Neural progenitor cell (in vitro differentiated cells): ENCODE results near the gene STOML1. TPM values are rescaled to one million over a fixed set of nuclear protein-coding genes. Genes with fewer than 3 reads are reported as not detected.
"Not testable (repeated sequence)": the region's sequence is repeated elsewhere in the genome, so short reads cannot be mapped to it uniquely, and the experiment has no call there.

ENCODE experiments used
- DNase-seq: peaks from one replicate; pipeline ENCODE4 v3.0.0-alpha.2; 2016; ENCODE audit warnings: low spot score
- H2AFZ ChIP-seq: fragments of 200-600 bp; sonication (generic); replicated peaks from 2 replicates; pipeline ENCODE4 v1.6.1; 2016; ENCODE audit warnings: antibody characterized with exemption
- H3F3A ChIP-seq: fragments of 200-600 bp; sonication (generic); 2 replicates; pipeline ENCODE4 v1.6.1; 2016; ENCODE audit warnings: antibody characterized with exemption, low read depth
- H3K27ac ChIP-seq: fragments of 200-600 bp; sonication (generic); 2 replicates; pipeline ENCODE4 v1.5.1; 2016; ENCODE audit warnings: mild to moderate bottlenecking
- H3K27me3 ChIP-seq: fragments of 200-600 bp; sonication (generic); 2 replicates; pipeline ENCODE4 v1.6.1; 2016; ENCODE audit warnings: mild to moderate bottlenecking, moderate library complexity
- H3K36me3 ChIP-seq: fragments of 200-600 bp; sonication (generic); 2 replicates; pipeline ENCODE4 v1.5.1; 2016
- H3K4me1 ChIP-seq: fragments of 200-600 bp; sonication (generic); 2 replicates; pipeline ENCODE4 v1.6.1; 2016; ENCODE audit warnings: mixed run types
- H3K4me2 ChIP-seq: fragments of 200-600 bp; sonication (generic); 2 replicates; pipeline ENCODE4 v1.6.1; 2016
- H3K4me3 ChIP-seq: fragments of 200-600 bp; sonication (generic); 2 replicates; pipeline ENCODE4 v1.5.1; 2016
- H3K79me2 ChIP-seq: fragments of 200-600 bp; sonication (generic); 2 replicates; pipeline ENCODE4 v1.6.1; 2016; ENCODE audit warnings: low read depth
- H3K9ac ChIP-seq: fragments of 200-600 bp; sonication (generic); 2 replicates; pipeline ENCODE4 v1.6.1; 2016
- H3K9me3 ChIP-seq: fragments of 200-600 bp; sonication (generic); 2 replicates; pipeline ENCODE4 v1.5.1; 2016; ENCODE audit warnings: low read depth
- H4K20me1 ChIP-seq: fragments of 200-600 bp; sonication (generic); 2 replicates; pipeline ENCODE4 v1.6.1; 2016; ENCODE audit warnings: low read depth
- H3K27ac Mint-ChIP-seq: 3 replicates; pipeline ENCODE4 v1.8.0; 2021; ENCODE audit warnings: mixed read lengths
- H3K27me3 Mint-ChIP-seq: 2 replicates; pipeline ENCODE4 v1.8.0; 2022; ENCODE audit warnings: low read depth, mild to moderate bottlenecking, inconsistent platforms, moderate library complexity, mixed read lengths; ENCODE audit not compliant: insufficient read depth
- H3K36me3 Mint-ChIP-seq: 3 replicates; pipeline ENCODE4 v1.8.0; 2021; ENCODE audit warnings: mixed read lengths
- H3K4me1 Mint-ChIP-seq: 3 replicates; pipeline ENCODE4 v1.8.0; 2021; ENCODE audit warnings: mixed read lengths
- H3K4me3 Mint-ChIP-seq: 3 replicates; pipeline ENCODE4 v1.8.0; 2021; ENCODE audit warnings: mild to moderate bottlenecking, moderate library complexity, mixed read lengths
- H3K9me3 Mint-ChIP-seq: 3 replicates; pipeline ENCODE4 v1.8.0; 2020; ENCODE audit warnings: mixed read lengths
- EZH2 ChIP-seq: fragments of 200-600 bp; sonication (generic); IDR thresholded peaks from 2 replicates; pipeline ENCODE4 v1.6.1; 2017; ENCODE audit warnings: antibody characterized with exemption, mild to moderate bottlenecking, moderate library complexity
- EZH2phosphoT487 ChIP-seq: fragments of 200-600 bp; sonication (generic); IDR thresholded peaks from 2 replicates; pipeline ENCODE4 v1.6.1; 2017; ENCODE audit warnings: antibody characterized with exemption
- total RNA-seq: library from RNA; depleted of rRNA; stranded (reverse); fragments of >200 nt; gene quantifications from 2 replicates; pipeline ENCODE4 v1.2.3, GENCODE V29; 2015; ENCODE audit warnings: low replicate concordance
- TF ChIP-seq, protein P1 (sequence below): fragments of 200-600 bp; sonication (generic); IDR thresholded peaks from 2 replicates; pipeline ENCODE4 v1.5.1; 2017; ENCODE audit warnings: antibody characterized with exemption, mild to moderate bottlenecking

Gene STOML1
- total RNA-seq, 1 donor from 2014 or later = 2.0 TPM

DNA sequence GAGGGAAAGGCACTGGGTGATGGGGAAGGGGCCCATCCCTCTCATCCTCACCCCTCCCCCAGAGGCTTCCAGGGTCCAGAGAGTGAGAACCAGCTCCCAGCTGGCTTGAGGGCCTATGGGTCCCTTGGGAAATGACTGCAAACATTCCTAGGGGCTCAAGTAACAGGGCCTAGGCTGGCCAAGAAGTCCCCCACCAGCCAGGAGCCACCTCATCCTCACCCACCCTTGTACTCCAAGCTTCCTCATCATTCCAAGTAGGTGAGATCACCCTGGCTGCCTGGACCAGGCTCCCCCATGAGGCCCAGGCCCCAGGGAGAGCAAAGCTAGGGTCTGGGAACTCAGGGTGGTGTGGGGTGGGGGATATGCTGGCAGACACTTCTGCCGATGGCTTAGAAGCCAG, 51.1 kb downstream of the STOML1 start:
- Histone ChIP-seq H2AFZ (no peak overlapping the region), H3K4me1 (peaks cover 26% of the 10 kb centered on the region), H3K4me2 (no peak overlapping the region), H3K36me3 (no peaks in the 10 kb centered on the region), H3K4me3 (no peak overlapping the region), H4K20me1 (peaks cover 74% of the 10 kb centered on the region), H3K27me3 (peaks cover 25% of the 10 kb centered on the region), H3F3A (peaks cover 16% of the 10 kb centered on the region), H3K27ac (no peak overlapping the region), H3K79me2 (no peaks in the 10 kb centered on the region), H3K9me3 (no peaks in the 10 kb centered on the region), H3K9ac (no peak overlapping the region)
- H3K36me3 Mint-ChIP-seq = no peaks in the 10 kb centered on the region
- peaks cover 17% of the 10 kb centered on the region for H3K27me3 Mint-ChIP-seq
- DNase-seq = no peak
- no peaks in the 10 kb centered on the region for H3K9me3 Mint-ChIP-seq
- H3K27ac Mint-ChIP-seq = no peak overlapping the region
- TF ChIP-seq, protein P1, sequence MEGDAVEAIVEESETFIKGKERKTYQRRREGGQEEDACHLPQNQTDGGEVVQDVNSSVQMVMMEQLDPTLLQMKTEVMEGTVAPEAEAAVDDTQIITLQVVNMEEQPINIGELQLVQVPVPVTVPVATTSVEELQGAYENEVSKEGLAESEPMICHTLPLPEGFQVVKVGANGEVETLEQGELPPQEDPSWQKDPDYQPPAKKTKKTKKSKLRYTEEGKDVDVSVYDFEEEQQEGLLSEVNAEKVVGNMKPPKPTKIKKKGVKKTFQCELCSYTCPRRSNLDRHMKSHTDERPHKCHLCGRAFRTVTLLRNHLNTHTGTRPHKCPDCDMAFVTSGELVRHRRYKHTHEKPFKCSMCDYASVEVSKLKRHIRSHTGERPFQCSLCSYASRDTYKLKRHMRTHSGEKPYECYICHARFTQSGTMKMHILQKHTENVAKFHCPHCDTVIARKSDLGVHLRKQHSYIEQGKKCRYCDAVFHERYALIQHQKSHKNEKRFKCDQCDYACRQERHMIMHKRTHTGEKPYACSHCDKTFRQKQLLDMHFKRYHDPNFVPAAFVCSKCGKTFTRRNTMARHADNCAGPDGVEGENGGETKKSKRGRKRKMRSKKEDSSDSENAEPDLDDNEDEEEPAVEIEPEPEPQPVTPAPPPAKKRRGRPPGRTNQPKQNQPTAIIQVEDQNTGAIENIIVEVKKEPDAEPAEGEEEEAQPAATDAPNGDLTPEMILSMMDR = no peak
- TF ChIP-seq EZH2 (no peak), EZH2phosphoT487 (no peak)
- no peak overlapping the region for H3K4me3 Mint-ChIP-seq
- peaks cover 59% of the 10 kb centered on the region for H3K4me1 Mint-ChIP-seq

DNA sequence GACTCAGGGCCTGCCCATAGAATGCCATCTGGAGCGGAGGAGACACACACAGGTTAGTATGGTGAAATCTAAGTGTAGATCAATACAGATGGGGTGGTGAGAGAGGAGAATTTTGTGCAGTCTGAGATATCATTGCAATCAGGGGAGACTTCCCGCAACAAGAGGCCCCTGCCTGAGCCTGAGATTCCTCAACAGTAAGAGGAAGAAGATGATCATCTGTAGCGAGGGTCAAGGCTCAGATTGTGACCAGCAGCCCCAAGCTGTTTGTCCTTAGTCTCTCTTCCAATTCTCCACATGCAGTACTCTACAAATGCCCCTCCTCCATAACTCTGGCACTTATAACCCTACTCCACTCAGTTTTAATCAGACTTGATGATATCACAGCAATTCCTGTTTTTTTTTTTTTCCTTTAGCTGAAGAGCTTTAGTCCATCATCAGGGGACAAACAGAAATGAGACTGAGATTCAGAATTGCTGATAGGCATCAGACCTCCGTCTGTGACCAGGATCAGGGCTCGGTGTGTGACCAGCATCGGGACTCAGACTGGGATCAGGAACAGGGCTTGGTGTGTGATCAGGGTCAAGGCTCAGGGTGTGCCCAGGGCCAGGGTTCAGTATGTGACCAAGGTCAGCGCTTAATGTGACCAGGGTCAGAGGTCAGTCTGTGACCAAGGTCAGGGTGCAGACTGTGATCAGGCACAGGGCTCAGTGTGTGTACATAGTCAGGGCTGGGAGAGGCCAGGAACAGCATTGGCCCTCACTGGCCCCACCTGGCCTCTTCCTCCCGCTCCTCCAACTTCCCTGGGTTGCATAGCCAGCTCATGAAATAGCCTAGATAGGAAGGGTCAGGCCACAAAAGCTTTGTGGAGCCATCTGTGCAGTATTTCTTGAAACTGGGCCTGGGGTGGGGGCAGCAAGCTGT, 51.8 kb downstream of the STOML1 start:
- no peaks in the 10 kb centered on the region for H3K79me2 ChIP-seq
- H3K9me3 ChIP-seq = no peaks in the 10 kb centered on the region
- H2AFZ ChIP-seq = no peak overlapping the region
- TF ChIP-seq, protein P1 = no peak
- TF ChIP-seq EZH2 (no peak), EZH2phosphoT487 (no peak)
- peaks cover 17% of the 10 kb centered on the region for H3K27me3 Mint-ChIP-seq
- peaks cover 33% of the 10 kb centered on the region for H3K4me1 ChIP-seq
- no peak overlapping the region for H3K4me3 ChIP-seq
- H3K27ac Mint-ChIP-seq = no peak overlapping the region
- peaks cover 20% of the 10 kb centered on the region for H3F3A ChIP-seq
- H4K20me1 ChIP-seq = peaks cover 74% of the 10 kb centered on the region
- peaks cover 65% of the 10 kb centered on the region for H3K4me1 Mint-ChIP-seq
- peaks cover 23% of the 10 kb centered on the region for H3K27me3 ChIP-seq
- H3K36me3 ChIP-seq = no peaks in the 10 kb centered on the region
- H3K36me3 Mint-ChIP-seq = no peaks in the 10 kb centered on the region
- H3K9me3 Mint-ChIP-seq = no peaks in the 10 kb centered on the region
- no peak overlapping the region for H3K9ac ChIP-seq
- DNase-seq = no peak
- no peak overlapping the region for H3K27ac ChIP-seq
- peak overlapping the region; percentile 12 for H3K4me3 Mint-ChIP-seq
- no peak overlapping the region for H3K4me2 ChIP-seq

DNA sequence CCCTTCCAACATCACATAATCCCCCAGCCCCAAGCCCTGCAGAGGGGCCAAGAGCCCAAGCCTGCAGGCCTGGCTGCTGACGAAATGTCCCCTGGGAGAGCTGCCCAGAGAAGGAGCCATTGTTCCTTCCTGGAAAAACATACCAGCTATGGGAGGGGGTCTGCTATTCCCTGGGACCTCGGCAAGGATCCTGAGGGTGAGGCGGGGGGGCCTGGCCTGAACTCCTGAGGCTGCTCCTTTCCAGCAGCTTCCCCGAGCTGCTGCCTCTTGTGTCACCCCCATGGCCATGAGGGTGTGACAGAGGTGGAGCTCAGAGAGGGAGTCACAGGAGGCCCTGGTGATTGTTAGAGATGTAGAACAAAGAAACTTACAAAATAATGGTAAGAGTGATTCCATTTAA, 53.0 kb downstream of the STOML1 start:
- peaks cover 63% of the 10 kb centered on the region for H3K4me1 Mint-ChIP-seq
- no peaks in the 10 kb centered on the region for H3K79me2 ChIP-seq
- peaks cover 23% of the 10 kb centered on the region for H3K27me3 ChIP-seq
- H2AFZ ChIP-seq = no peak overlapping the region
- no peaks in the 10 kb centered on the region for H3K9me3 Mint-ChIP-seq
- no peak for TF ChIP-seq EZH2phosphoT487
- TF ChIP-seq, protein P1 = no peak
- TF ChIP-seq EZH2 = no peak
- no peaks in the 10 kb centered on the region for H3K9me3 ChIP-seq
- H3K27me3 Mint-ChIP-seq = peaks cover 21% of the 10 kb centered on the region
- peaks cover 11% of the 10 kb centered on the region for H3F3A ChIP-seq
- H3K9ac ChIP-seq = no peak overlapping the region
- no peak overlapping the region for H3K27ac ChIP-seq
- no peak for DNase-seq
- no peak overlapping the region for H3K4me3 ChIP-seq
- no peak overlapping the region for H3K27ac Mint-ChIP-seq
- no peaks in the 10 kb centered on the region for H3K36me3 Mint-ChIP-seq
- peaks cover 68% of the 10 kb centered on the region for H4K20me1 ChIP-seq
- peaks cover 32% of the 10 kb centered on the region for H3K4me1 ChIP-seq
- peak overlapping the region; percentile 29 for H3K4me3 Mint-ChIP-seq
- no peaks in the 10 kb centered on the region for H3K36me3 ChIP-seq
- no peak overlapping the region for H3K4me2 ChIP-seq

DNA sequence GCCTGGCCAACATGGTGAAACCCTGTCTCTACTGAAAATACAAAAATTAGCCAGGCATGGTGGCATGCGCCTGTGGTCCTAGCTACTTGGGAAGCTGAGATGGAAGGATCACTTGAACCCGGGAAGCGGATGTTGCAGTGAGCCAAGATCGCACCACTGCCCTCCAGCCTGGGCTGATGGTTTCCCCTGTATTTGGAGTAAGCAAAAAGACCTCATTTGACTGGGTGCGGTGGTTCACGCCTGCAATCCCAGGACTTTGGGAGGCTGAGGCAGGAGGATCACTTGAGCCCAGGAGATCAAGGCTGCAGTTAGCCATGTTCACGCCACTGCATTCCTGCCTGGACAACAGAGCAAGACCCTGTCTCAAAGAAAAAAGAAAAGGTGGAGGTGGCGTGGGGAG, 53.6 kb downstream of the STOML1 start:
- not testable (repeated sequence) for H3K27ac ChIP-seq, H3K4me2 ChIP-seq, H3K9ac ChIP-seq, DNase-seq, H3F3A ChIP-seq, H3K9me3 Mint-ChIP-seq, H3K36me3 ChIP-seq, H3K4me3 ChIP-seq, H3K4me3 Mint-ChIP-seq, H3K27ac Mint-ChIP-seq, H3K9me3 ChIP-seq, H3K36me3 Mint-ChIP-seq, H2AFZ ChIP-seq, H3K79me2 ChIP-seq
- Mint-ChIP-seq H3K4me1 (peaks cover 57% of the 10 kb centered on the region), H3K27me3 (peaks cover 17% of the 10 kb centered on the region)
- peaks cover 29% of the 10 kb centered on the region for H3K4me1 ChIP-seq
- H3K27me3 ChIP-seq = peaks cover 18% of the 10 kb centered on the region
- H4K20me1 ChIP-seq = peaks cover 62% of the 10 kb centered on the region
